LNCAP (cell line): ENCODE measurements around the gene METTL26.

Experiments used
- TF ChIP-seq, protein P1 (sequence below): fragments of 450-650 bp; IDR thresholded peaks from 2 replicates; pipeline ENCODE4 v1.5.1; 2017; ENCODE audit warnings: mild to moderate bottlenecking

METTL26 gene

DNA sequence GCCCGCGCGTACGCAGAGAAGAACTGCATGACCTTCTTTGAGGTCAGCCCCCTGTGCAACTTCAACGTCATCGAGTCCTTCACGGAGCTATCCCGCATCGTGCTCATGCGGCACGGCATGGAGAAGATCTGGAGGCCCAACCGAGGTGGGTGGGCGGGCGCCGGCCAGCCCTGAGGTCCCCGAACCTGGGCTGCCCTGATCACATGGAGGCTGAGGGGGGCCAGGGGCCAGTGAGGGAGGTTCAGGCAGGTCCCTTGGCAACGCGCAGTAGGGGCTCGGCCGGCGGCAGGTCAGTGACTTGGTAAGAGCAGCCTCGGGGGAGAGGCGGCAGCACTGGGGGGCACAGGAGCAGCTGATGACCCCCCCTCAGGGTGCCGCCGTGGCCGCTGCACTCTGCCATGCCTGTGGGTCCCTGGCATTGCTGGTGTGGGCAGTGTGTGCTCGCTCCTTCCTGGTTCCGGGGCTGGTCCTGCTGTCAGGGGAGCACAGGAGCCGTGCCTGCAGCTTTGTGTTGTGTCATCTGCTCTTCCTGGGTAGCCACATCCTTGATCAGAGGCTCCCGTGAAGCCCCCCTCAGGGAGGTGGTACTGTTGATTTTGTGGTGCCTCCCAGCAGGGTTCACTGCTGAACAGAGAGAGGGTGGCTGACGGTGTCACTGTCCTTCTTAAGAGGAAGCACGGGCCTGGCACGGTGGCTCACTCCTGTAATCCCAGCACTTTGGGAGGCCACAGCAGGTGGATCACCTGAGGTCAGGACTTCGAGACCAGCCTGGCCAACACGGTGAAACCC is 9.9 kb downstream of the METTL26 start:
- TF ChIP-seq, protein P1, sequence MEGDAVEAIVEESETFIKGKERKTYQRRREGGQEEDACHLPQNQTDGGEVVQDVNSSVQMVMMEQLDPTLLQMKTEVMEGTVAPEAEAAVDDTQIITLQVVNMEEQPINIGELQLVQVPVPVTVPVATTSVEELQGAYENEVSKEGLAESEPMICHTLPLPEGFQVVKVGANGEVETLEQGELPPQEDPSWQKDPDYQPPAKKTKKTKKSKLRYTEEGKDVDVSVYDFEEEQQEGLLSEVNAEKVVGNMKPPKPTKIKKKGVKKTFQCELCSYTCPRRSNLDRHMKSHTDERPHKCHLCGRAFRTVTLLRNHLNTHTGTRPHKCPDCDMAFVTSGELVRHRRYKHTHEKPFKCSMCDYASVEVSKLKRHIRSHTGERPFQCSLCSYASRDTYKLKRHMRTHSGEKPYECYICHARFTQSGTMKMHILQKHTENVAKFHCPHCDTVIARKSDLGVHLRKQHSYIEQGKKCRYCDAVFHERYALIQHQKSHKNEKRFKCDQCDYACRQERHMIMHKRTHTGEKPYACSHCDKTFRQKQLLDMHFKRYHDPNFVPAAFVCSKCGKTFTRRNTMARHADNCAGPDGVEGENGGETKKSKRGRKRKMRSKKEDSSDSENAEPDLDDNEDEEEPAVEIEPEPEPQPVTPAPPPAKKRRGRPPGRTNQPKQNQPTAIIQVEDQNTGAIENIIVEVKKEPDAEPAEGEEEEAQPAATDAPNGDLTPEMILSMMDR: no peak

DNA sequence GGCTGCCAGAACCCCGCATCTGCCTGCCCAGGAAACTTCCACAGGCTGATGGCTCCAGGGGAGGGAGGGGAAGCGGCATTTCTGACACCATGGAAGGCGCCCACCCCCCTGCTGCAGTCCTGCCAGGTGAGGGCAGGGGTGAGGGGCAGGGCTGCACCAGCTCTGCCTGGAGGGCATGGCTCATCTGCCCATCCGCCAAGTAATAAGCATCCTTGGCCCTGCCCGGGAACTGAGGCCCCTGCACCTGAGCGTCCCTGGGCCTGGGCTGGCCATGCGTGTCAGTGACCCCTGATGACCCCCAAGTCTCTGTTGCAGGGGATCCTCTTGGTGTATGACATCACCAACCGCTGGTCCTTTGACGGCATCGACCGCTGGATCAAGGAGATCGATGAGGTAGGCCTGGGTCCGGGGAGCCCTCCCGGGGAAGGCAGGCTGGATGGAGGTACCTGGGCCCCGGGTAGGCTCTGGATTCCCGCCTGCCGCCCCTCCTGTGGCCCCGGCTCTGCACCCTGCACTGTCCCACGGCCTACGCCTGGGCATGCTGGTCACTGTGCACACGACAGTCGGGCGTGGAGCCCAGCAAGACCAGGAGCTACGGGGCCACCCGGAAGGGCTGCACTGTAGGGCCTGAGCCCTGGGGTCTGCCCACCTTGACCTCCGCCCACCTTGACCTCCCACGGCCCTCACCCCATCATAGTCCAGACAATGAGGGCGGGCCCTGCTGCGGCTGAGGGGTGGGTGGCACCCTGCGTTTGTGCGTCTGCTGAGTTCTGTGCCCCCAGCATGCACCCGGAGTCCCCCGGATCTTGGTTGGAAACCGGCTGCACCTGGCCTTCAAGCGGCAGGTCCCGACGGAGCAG is 10.8 kb downstream of the METTL26 start:
- TF ChIP-seq, protein P1: no peak

DNA sequence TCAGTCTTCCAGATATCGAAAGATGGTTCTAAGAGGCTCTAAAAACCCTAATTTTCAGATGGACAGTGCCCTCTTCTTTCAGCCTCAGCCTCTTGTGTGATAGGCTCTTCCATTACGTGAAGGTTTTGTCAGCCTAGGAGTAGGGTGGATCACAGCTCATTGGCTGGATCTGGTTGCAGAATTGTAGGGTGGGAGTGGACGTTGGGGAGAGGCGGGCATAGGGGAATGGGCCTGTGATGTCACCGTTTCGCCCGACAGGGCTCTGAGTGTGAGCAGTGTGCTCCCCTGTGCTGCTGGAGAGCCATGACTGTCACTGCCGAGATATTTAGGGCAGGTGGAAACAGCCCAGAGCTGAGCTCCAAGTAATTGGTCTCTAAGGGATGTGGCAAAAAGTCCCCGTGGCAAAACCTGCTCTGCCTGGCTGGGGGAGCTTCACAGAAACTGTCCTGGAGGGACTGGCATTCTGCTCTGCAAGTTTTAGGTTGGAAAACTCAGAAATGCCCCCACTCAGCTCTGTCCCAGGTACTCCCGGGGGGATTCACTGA is 11.5 kb downstream of the METTL26 start:
- TF ChIP-seq, protein P1: no peak

DNA sequence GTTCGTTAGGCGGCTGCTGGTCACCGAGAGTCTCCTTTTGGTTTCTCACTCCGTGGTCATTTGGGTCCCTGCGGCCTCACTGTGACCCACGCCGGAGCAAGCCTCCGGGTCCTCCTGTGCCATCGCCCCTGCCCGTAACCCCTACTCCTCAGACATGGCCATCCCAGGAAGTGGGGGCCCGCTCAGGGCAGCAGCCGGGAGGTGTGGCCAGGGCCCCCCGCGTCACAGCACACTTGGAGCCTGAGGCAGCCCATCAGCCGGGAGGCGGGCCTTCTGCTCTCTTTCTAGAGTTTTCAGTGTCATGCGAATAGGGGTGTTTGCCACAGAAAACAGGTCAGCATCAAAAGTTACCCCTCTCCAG is 13.2 kb downstream of the METTL26 start:
- TF ChIP-seq, protein P1: no peak

DNA sequence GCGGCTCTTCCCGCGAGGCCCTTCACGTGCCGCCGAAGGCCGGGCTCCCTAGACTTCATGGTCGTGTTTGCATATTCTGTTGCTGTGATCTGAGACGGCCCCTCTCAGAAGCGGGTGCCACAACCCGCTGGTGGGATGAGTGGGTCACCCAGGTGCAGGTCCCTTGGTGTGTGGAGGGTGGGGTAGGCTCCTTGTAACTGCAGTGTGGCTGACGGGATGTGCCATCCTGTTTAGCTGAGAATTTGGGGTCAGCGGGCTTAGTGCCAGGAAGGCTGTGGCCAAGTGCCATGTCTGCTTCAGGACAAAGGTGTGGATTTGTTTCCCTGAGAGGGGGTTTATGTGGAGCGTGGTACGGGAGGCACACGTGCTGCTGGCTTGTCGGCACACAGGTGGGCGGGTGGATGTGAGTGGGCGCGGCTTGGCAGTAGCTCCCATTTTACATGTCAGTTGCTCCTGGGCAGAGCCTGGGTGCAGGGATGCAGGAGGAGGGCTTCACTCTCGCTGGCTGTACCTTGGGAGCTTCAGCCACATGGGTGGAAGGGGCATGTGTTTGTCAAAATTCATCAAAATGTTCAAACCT is 14.5 kb downstream of the METTL26 start:
- TF ChIP-seq, protein P1: no peak

DNA sequence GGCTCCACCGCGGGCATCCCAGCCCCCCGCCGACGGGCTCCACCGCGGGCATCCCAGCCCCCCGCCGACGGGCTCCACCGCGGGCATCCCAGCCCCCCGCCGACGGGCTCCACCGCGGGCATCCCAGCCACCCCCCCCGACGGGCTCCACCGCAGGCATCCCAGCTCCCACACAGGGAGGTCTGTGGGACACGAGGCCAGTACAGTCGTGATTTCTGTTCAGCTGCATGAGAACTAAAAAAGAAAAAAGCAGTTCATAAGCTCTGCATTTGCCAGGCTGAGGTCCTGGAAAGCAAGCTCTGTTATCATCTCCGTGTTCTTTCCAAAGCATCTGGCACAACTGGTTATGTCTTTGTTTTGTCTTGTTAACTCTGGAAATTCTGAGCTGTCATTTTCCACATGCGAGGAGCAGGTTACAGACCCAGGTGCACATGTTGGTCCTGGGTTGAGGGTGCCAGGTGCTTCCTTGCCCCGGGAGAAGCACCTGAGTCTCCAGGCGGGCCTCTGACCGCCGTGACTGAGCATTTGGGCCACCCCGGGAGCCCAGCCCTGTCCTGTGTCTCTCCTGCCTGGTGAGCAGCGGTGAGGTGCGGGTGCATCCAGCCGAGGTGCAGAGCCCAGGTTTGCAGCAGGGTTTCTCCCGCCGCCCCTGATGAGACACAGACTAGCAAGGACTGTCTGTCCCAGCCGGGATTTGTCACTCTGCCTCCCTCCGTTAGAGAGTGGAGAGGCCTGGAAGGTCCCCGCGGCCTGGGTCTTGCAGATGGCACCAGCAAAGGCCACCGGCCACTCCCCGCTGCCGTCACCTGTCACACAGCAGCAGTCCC is 15.2 kb downstream of the METTL26 start:
- TF ChIP-seq, protein P1: no peak
